Activated T-cell treated with anti-CD3 and anti-CD28 coated beads, Interleukin-2, amount 50 U/mL, for 24 hours (primary cell): ENCODE results near the gene TUB.

Source experiments
- DNase-seq: peaks from one replicate; pipeline ENCODE4 v3.0.0-alpha.2; 2020
- H3K27ac Mint-ChIP-seq: 2 replicates; pipeline ENCODE4 v1.8.0; 2020; ENCODE audit warnings: mild to moderate bottlenecking, mixed read lengths
- H3K27me3 Mint-ChIP-seq: 2 replicates; pipeline ENCODE4 v1.8.0; 2020; ENCODE audit warnings: mixed read lengths
- H3K36me3 Mint-ChIP-seq: 2 replicates; pipeline ENCODE4 v1.8.0; 2020; ENCODE audit warnings: low read depth, mixed read lengths
- H3K4me1 Mint-ChIP-seq: 2 replicates; pipeline ENCODE4 v1.8.0; 2020; ENCODE audit warnings: low read depth, mixed read lengths
- H3K4me3 Mint-ChIP-seq: 2 replicates; pipeline ENCODE4 v1.8.0; 2020; ENCODE audit warnings: mild to moderate bottlenecking, moderate library complexity, mixed read lengths
- H3K9me3 Mint-ChIP-seq: 2 replicates; pipeline ENCODE4 v1.8.0; 2020; ENCODE audit warnings: mixed read lengths

The TUB gene

DNA sequence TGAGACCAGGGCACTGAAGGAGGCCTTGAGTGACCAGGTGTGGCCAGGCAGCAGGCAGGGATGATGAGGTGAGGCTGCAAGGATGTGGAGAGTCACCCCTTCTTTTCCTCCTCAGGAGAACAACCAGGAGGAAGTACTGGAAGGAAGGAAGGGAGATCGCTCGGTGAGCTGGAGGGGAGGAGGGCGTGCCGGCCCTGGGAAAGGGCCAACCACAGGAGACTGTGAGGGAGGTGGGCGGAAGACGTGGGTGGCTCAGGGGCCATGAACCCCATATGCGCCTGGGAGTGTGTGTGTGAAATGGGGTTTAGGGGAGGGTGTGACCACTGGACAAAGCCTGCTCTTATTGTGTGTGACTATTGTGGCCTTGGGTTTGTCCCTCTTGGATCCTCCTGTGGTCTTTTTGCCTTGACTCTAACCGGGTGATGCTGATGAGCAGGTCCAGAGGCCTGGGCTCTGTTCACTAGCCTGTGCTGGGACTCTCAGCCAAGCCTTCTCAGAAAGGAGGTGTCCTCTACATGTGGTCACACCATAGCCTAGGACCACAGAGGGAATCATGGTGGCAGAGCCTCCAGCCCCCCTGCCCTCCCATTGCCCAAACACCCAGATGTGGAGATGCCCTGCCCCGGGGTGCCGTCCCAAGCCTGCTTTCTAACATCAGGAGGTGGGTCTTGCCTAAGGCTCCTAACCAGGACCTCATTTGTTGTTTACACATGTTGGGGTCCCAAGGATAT lies 41.3 kb upstream of the TUB start:
- Mint-ChIP-seq H3K27me3 (peaks cover 13% of the 10 kb centered on the region), H3K9me3 (no peaks in the 10 kb centered on the region), H3K36me3 (no peaks in the 10 kb centered on the region), H3K4me1 (no peaks in the 10 kb centered on the region), H3K4me3 (no peak overlapping the region), H3K27ac (no peak overlapping the region)
- no peak for DNase-seq

DNA sequence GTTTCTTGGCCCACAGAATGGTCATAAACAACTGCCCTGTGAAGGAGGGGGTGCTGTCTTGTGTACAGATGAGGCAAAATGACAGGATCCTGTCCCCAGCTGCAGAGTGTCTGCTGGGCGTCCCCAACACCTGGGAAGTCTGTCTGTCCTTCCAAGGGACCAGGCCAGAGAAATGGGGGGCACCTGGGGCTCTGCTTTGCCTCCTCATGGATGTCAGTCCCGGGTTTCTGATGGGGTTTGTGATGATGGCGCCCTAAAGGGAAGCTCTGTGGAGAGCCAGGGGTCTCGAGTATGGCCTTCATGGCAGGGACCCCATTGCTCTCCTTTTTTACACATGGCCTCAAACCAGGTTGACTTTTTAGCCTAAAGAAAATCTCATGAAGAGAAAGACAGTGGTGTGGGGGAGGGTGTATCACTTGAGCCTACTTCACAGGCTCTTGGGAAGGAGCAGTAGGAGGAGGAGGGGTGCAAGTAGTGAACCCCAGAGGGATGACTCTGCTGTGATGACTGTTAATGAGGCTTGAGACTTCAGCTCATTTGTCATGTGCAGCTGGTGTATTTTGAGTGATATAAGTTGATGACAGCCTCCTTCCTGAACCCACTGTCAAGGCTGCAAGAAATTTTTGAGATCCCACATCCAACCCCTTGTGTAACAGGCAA lies 40.6 kb upstream of the TUB start:
- Mint-ChIP-seq H3K9me3 (no peaks in the 10 kb centered on the region), H3K27me3 (peaks cover 14% of the 10 kb centered on the region), H3K4me3 (no peak overlapping the region), H3K36me3 (no peaks in the 10 kb centered on the region), H3K27ac (no peak overlapping the region), H3K4me1 (no peaks in the 10 kb centered on the region)
- DNase-seq = no peak

DNA sequence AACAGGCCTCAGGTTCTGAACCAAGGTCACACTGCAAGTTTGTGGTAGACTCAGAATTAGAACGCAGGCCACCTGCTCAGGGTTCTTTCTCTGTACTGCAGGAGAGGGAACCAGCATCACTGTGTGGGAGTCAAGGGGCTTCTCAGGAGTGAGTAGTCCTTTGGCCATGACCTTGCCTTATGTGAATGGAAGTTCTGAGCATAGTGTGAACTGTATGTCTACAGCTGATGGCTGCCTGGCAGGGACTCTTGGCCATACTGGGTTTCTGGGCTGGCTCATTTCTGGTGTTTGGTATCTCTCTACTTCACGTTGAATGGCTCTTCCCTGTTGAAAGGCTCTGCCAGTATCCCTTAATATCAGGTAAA lies 40.1 kb upstream of the TUB start:
- H3K36me3 Mint-ChIP-seq = no peaks in the 10 kb centered on the region
- no peak for DNase-seq
- peaks cover 17% of the 10 kb centered on the region for H3K27me3 Mint-ChIP-seq
- no peaks in the 10 kb centered on the region for H3K4me1 Mint-ChIP-seq
- no peaks in the 10 kb centered on the region for H3K9me3 Mint-ChIP-seq
- H3K4me3 Mint-ChIP-seq = no peak overlapping the region
- no peak overlapping the region for H3K27ac Mint-ChIP-seq

DNA sequence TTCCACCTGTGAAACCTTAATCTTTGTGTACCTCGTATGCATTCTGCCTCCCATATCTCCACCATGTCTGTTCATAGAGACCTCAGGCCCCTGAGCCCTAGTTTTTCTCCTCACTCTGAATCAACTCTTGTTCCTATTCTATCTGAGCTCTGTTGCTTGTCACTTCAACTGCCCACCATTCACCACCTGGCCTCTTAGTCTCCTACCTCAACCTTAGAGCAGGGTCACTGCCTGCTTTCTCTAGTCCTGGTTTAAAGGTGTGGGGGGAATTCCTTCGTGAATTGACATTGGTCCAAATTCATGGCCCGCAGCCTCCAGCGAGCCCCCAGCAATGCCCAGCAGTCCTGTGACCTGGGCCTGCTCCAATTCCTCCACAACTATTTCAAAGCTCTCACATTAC lies 39.4 kb upstream of the TUB start:
- Mint-ChIP-seq H3K27ac (no peak overlapping the region), H3K9me3 (no peaks in the 10 kb centered on the region), H3K4me3 (no peak overlapping the region), H3K4me1 (no peaks in the 10 kb centered on the region), H3K27me3 (peaks cover 24% of the 10 kb centered on the region), H3K36me3 (no peaks in the 10 kb centered on the region)
- DNase-seq = no peak

DNA sequence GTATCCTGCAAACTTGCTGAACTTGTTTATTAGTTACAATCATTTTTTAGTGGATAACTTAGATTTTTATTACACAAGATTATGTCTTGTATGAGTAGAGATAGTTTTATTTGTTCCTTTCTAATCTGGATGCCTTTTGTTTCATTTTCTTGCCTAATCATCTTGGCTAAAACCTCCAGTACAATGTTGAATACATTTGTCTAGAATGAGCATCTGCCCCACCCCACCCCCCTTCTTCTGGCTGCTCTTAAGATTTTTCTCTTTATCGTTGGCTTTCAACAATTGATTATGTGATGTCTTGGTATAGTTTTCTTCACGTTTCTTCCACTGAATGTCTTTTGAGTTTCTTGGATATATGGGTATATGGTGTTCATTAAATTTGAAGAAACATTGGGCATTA lies 37.3 kb upstream of the TUB start:
- Mint-ChIP-seq H3K9me3 (no peaks in the 10 kb centered on the region), H3K4me3 (no peak overlapping the region), H3K4me1 (no peaks in the 10 kb centered on the region), H3K27me3 (peaks cover 20% of the 10 kb centered on the region), H3K27ac (no peak overlapping the region), H3K36me3 (no peaks in the 10 kb centered on the region)
- no peak for DNase-seq

DNA sequence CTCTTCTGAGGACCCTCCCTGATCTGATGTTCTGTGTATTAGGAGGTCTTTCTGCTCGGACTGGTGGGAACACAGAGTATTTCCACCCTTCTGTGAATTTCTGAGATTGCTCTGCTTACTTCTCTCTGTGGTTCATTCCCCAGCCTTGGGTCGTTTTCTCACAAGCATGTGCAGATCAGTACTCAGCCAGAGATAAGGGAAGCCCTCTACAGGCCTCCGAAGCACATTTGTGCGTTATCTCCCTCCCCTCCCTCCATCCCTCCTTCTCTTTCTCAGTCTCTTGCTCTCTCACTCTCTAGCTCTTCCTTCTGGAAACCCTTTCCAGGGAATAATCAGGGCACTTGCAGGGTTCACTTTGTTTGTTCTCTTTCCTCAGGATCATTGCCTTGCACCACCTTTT lies 35.2 kb upstream of the TUB start:
- Mint-ChIP-seq H3K36me3 (no peaks in the 10 kb centered on the region), H3K4me3 (no peak overlapping the region), H3K27me3 (peaks cover 16% of the 10 kb centered on the region), H3K4me1 (no peaks in the 10 kb centered on the region), H3K9me3 (no peaks in the 10 kb centered on the region), H3K27ac (no peak overlapping the region)
- DNase-seq = no peak

DNA sequence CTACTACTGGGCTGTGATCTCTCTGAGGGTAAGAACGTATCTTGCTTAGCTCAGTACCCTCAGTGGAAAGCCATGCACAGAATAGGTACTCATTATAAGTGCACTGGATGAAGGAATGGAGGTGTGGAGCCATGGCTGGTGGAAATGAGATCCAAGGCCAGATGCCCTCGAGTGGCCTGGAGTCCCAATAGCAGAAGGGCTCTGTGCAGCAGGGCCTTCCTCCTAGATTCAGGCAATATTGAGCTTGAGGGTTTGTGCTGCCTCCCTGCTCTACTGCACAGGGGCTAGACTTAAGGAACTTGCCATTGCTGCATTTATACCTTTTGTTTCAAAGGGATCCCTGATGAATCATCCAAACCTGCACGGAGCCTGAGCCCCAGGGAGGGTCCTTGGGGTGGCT lies 33.6 kb upstream of the TUB start:
- DNase-seq = no peak
- Mint-ChIP-seq H3K9me3 (no peaks in the 10 kb centered on the region), H3K4me3 (no peak overlapping the region), H3K4me1 (no peaks in the 10 kb centered on the region), H3K27ac (no peak overlapping the region), H3K36me3 (no peaks in the 10 kb centered on the region), H3K27me3 (peaks cover 16% of the 10 kb centered on the region)

DNA sequence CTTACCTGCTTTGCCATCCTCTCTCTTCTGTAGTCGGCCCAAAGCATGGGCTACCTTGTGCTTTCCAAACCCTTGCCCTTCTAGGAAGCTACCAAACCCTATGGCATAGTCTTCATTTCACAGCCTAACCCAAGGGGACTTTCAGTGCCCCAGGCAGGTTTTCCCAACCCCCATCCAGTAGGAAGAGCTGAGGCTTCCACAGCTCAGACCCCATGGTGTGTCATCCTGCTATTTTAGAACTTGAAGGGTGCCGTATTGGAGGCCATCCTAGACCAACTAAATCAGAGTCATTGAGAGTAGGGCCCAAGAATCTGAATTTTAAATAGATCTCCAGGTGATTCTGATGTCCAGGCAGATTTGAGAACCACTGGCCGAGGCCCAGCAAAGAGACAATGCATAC lies 31.9 kb upstream of the TUB start:
- Mint-ChIP-seq H3K4me3 (no peak overlapping the region), H3K27me3 (peaks cover 16% of the 10 kb centered on the region), H3K4me1 (no peaks in the 10 kb centered on the region), H3K36me3 (no peaks in the 10 kb centered on the region), H3K27ac (no peak overlapping the region), H3K9me3 (no peaks in the 10 kb centered on the region)
- DNase-seq = no peak

DNA sequence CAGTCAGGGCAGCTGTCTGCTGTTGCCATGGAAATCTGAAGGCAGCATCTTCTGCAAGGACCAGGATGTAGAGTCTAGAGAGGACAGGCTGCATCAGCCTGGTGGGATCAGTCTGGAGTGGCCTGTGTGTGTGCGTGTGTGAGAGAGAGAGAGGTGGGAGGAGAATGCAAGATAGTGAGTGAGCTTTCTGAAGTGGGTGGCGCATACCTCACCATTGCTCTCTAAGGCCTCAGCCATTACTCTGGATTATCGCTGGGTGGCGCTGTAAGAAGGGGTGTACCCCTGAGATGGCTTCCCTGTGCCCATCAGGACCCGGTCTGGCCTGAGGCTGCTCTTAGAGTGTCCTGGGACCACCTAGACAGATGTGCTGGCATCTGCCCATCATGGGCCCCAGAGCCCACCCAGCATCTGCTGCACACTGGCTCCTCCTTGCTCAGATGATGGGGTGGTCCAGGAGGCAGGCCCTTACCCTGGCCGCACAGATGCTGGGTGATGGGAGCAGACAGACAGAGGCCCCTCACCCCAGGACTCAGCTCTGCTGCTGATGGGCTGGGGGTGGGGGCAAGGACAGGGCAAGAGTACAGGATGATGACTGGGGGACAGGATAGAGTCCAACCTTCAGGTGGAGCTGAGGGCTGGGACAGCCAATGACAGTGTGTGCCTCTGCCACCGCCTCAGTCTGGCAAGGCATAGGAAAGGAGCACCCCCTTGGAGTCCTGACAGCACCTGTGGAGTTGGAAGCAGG lies 25.7 kb upstream of the TUB start:
- no peaks in the 10 kb centered on the region for H3K9me3 Mint-ChIP-seq
- no peak for DNase-seq
- no peak overlapping the region for H3K4me3 Mint-ChIP-seq
- H3K27me3 Mint-ChIP-seq = no peaks in the 10 kb centered on the region
- no peaks in the 10 kb centered on the region for H3K36me3 Mint-ChIP-seq
- H3K27ac Mint-ChIP-seq = no peak overlapping the region
- H3K4me1 Mint-ChIP-seq = peaks cover 7% of the 10 kb centered on the region

DNA sequence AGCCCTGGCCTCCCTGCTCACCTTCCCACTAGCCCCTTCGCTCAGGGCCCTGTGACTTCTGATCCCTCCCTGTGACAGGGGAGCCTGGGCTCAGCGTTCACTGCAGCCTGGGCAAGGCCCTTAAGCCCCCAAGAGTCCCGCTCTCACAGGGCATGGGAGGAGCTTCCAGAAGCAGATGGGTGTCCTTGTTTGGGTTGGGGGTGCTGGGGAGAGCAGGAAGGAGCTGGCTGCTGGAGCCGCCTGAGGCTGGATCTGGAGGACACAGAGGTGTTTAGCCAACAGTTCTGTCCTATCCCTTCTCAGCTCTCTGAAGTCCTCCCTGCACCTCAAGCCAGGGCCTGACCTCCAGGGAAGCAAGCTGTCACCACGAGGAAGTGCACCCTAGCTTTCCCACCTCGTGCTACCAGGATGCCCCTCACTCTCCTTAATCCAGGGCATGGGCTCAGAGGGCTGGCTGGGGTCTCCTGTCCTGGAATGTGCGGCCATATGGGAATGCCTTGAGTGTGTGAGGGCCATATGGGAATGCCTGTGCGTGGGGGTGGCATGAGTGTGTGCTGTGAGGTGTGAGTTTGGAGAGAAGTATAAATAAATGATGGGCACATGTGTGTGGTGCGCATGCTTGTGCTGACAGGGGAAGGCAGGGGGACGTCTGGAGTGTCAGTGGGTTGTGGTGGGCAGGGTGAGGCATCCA lies 25.0 kb upstream of the TUB start:
- H3K4me1 Mint-ChIP-seq = peaks cover 7% of the 10 kb centered on the region
- no peaks in the 10 kb centered on the region for H3K9me3 Mint-ChIP-seq
- H3K4me3 Mint-ChIP-seq = no peak overlapping the region
- DNase-seq = no peak
- no peaks in the 10 kb centered on the region for H3K36me3 Mint-ChIP-seq
- H3K27me3 Mint-ChIP-seq = no peaks in the 10 kb centered on the region
- no peak overlapping the region for H3K27ac Mint-ChIP-seq

DNA sequence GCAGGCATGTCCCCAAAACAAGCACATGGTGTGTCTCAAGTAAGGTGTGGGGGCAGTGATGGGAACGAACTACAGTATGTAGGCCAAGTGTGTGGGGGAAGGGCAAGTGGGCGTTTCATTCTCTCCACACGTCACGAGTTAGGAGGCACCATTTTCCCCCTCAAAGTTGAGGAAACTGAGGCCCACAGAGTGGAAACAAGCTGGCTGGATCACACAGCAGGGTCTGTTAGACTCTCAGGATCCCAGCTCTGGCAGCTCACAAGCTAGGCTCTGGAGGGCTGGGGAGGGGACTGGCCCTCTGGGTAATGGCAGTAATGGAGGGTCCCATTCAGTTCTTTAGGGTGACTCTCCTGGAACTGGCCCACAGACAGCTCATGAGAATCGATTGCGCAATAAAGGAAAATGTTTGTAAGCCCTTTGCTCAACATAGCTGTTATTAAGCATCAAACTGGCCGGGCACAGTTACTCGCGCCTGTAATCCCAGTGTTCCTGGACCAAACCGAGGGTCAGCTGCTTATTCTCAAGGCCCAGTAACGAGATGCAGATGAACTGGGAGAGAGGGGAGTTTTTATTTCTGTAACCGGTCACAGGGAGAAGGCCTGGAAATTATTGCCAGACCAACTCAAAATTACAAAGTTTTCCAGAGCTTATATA lies 24.1 kb upstream of the TUB start:
- Mint-ChIP-seq H3K4me1 (peaks cover 7% of the 10 kb centered on the region), H3K36me3 (no peaks in the 10 kb centered on the region), H3K4me3 (no peak overlapping the region), H3K27ac (no peak overlapping the region), H3K9me3 (no peaks in the 10 kb centered on the region), H3K27me3 (no peaks in the 10 kb centered on the region)
- DNase-seq = no peak

DNA sequence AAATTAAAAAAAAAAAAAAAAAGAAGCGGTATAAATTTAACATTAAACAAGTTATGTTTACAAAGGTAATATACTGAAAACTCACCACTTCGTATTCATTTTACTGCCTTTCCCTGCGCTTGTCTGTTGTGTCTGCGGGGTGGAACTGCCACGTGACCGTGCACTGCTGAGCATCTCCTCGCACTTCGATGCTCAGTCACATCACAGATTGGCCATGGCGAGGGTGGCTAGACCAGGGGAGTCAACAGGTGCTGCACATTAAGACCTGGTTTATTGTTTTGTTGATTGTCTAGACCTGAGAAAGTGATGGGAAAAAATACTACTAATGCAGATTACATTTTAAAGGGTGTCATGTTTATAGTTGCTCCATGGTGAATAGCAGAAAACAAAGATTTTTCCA lies 22.8 kb upstream of the TUB start:
- Mint-ChIP-seq H3K27me3 (no peaks in the 10 kb centered on the region), H3K27ac (no peak overlapping the region), H3K9me3 (no peaks in the 10 kb centered on the region), H3K36me3 (no peaks in the 10 kb centered on the region), H3K4me1 (peaks cover 7% of the 10 kb centered on the region), H3K4me3 (no peak overlapping the region)
- DNase-seq = no peak

DNA sequence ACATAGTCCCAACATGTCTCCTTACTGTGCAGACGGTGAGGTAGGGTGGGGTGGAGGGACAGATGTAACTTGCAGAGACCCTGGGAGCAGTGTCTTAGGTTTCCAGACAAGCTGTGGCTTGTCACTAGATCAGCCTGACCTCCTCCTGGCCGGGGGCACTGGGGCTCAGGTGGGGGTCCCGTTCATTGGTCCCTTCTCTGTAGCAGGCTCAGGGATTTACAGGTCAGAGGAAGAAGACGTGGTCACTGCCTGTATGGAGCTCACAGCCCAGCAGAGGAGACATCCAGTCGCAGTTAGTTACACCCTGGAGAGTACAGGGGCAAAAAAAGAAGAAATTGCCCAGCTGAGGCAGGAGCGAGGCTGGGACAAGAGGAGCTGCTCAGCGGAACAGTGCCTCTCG lies 22.0 kb upstream of the TUB start:
- H3K27me3 Mint-ChIP-seq = no peaks in the 10 kb centered on the region
- no peak for DNase-seq
- H3K4me1 Mint-ChIP-seq = peaks cover 7% of the 10 kb centered on the region
- no peak overlapping the region for H3K27ac Mint-ChIP-seq
- H3K4me3 Mint-ChIP-seq = no peak overlapping the region
- no peaks in the 10 kb centered on the region for H3K9me3 Mint-ChIP-seq
- no peaks in the 10 kb centered on the region for H3K36me3 Mint-ChIP-seq

DNA sequence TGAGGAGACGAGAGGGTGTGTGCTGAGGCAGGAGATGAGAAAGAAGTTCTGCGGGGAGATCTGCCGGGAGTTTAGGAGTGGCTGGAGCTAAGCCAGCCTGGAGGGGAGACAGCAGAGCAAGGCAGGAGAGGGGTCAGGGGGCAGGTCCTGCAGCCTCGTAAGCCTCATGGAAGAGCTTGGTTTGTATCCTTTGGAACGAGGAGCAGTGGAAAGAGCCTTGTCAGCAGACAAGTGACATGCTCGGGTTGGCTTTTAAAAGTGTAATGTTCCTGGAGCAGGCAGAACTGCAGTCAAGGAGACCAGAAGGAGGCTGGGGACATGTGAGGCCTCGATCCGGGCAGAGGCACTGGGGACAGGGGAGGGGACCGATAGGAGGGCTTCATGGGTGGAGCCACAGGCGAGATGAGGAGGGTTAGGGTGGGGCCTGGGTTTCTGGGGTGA lies 21.4 kb upstream of the TUB start:
- Mint-ChIP-seq H3K9me3 (no peaks in the 10 kb centered on the region), H3K27me3 (no peaks in the 10 kb centered on the region), H3K36me3 (no peaks in the 10 kb centered on the region), H3K4me3 (no peak overlapping the region), H3K27ac (no peak overlapping the region), H3K4me1 (peaks cover 7% of the 10 kb centered on the region)
- no peak for DNase-seq
